Measurements from ENCODE around the gene SH3BP5L.

The SH3BP5L gene

GRCh38 chr1:248847956-248848561, 22.3 kb upstream of the SH3BP5L start:
- no peak overlapping the region for H3K4me3 ChIP-seq (replicated peaks; ENCODE audit: low read depth, low read length)
- no peak for DNase-seq (ENCODE audit: extremely low read depth, low read depth)
- TF ChIP-seq CTCF (IDR thresholded peaks at IDR 0.05; ENCODE audit: low read depth, low read length, missing control alignments) = no peak

DNA sequence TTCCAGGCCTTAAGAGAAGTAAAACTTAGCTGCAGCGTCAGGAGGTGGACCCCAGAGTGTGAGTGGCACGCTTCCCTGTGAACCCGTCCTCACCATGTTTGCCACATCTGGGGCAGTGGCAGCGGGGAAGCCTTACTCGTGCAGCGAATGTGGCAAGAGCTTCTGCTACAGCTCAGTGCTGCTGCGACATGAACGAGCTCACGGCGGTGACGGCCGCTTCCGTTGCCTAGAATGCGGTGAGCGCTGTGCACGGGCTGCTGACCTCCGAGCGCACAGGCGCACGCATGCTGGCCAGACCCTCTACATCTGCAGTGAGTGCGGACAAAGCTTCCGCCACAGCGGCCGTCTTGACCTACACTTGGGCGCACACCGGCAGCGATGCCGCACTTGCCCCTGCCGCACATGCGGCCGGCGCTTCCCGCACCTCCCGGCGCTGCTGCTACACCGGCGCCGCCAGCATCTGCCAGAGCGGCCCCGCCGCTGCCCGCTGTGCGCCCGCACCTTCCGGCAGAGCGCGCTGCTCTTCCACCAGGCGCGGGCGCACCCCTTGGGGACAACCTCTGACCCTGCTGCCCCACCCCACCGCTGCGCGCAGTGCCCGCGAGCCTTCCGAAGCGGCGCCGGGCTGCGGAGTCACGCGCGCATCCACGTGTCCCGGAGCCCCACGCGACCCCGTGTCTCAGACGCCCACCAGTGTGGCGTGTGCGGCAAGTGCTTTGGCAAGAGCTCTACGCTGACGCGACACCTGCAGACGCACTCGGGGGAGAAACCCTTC, 21.7 kb upstream of the SH3BP5L start:
- no peak for TF ChIP-seq CTCF (IDR thresholded peaks at IDR 0.05; ENCODE audit: low read depth, low read length, missing control alignments)
- no peak overlapping the region for H3K4me3 ChIP-seq (replicated peaks; ENCODE audit: low read depth, low read length)
- DNase-seq (ENCODE audit: extremely low read depth, low read depth) = no peak

GRCh38 chr1:248844526-248844925, 18.8 kb upstream of the SH3BP5L start:
- no peak for TF ChIP-seq CTCF (IDR thresholded peaks at IDR 0.05; ENCODE audit: low read depth, low read length, missing control alignments)
- no peak for DNase-seq (ENCODE audit: extremely low read depth, low read depth)
- H3K4me3 ChIP-seq (replicated peaks; ENCODE audit: low read depth, low read length) = no peak overlapping the region

GRCh38 chr1:248843687-248844086, 18.0 kb upstream of the SH3BP5L start:
- no peak for TF ChIP-seq CTCF (IDR thresholded peaks at IDR 0.05; ENCODE audit: low read depth, low read length, missing control alignments)
- no peak for DNase-seq (ENCODE audit: extremely low read depth, low read depth)
- H3K4me3 ChIP-seq (replicated peaks; ENCODE audit: low read depth, low read length) = no peak overlapping the region

DNA sequence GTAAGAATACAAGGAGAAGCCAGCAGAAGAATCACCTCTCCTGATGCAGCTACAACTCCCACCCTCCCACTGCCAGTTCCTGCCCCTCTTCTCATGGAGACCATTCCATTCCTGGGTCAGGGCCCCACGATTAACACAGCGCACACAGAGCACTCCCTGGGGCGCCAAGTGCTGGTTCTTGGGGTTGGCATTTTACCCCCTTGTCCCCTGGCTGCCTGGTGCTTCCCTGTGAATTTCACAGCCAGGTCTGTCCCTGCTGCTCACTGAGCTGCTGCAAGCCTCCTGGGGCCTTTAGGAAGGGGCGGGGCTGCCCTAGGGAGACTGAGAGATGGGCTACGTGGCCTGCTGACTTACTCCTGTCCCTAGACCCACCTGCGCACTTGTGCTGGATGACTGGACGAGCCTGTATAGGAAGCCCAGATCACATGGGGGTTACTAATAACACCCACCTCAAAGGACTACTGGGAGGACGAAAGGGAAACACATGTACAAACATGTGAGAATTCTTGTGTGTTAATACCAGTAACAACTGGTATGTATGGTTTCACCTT, 17.1 kb upstream of the SH3BP5L start:
- no peak for DNase-seq (ENCODE audit: extremely low read depth, low read depth)
- H3K4me3 ChIP-seq (replicated peaks; ENCODE audit: low read depth, low read length) = no peak overlapping the region
- no peak for TF ChIP-seq CTCF (IDR thresholded peaks at IDR 0.05; ENCODE audit: low read depth, low read length, missing control alignments)

- no peak overlapping the region for H3K4me3 ChIP-seq (replicated peaks; ENCODE audit: low read depth, low read length)
- no peak for DNase-seq (ENCODE audit: extremely low read depth, low read depth)
- peak; percentile 65 for TF ChIP-seq CTCF (IDR thresholded peaks at IDR 0.05; ENCODE audit: low read depth, low read length, missing control alignments)
Measured at GRCh38 chr1:248841702-248842395, 16.1 kb upstream of the SH3BP5L start.

Measured in HFF-Myc (cell line).